NT2/D1 (cell line): ENCODE data around the gene SIGMAR1.

Experiments used
- DNase-seq: peaks from one replicate; pipeline ENCODE4 v3.0.0-alpha.2; 2011; ENCODE audit warnings: low read depth, low spot score
- H3K27me3 ChIP-seq: 2 replicates; pipeline ENCODE4 v1.6.0; 2011; ENCODE audit warnings: mild to moderate bottlenecking; ENCODE audit not compliant: insufficient read length, insufficient read depth
- H3K36me3 ChIP-seq: 2 replicates; pipeline ENCODE4 v1.6.1; 2011; ENCODE audit warnings: mild to moderate bottlenecking, low read length, mixed read lengths; ENCODE audit not compliant: insufficient read depth, insufficient read length
- H3K4me1 ChIP-seq: 2 replicates; pipeline ENCODE4 v1.5.1; 2011; ENCODE audit not compliant: insufficient read depth, insufficient read length
- H3K4me3 ChIP-seq: 2 replicates; pipeline ENCODE4 v1.5.1; 2011; ENCODE audit warnings: low read depth; ENCODE audit not compliant: insufficient read length
- H3K9ac ChIP-seq: 2 replicates; pipeline ENCODE4 v1.6.0; 2011; ENCODE audit warnings: low read depth; ENCODE audit not compliant: insufficient read length
- H3K9me3 ChIP-seq: 2 replicates; pipeline ENCODE4 v1.5.1; 2011; ENCODE audit warnings: mild to moderate bottlenecking, low read length; ENCODE audit not compliant: insufficient read depth
- SUZ12 ChIP-seq: IDR thresholded peaks from 2 replicates; pipeline ENCODE4 v1.6.1; 2011; ENCODE audit not compliant: insufficient read length, insufficient read depth; ENCODE audit errors: extremely low read depth
- YY1 ChIP-seq: IDR thresholded peaks from 2 replicates; pipeline ENCODE4 v1.6.1; 2011; ENCODE audit not compliant: insufficient read length, insufficient read depth
- ZNF274 ChIP-seq: IDR thresholded peaks from 2 replicates; pipeline ENCODE4 v1.6.1; 2011; ENCODE audit warnings: mild to moderate bottlenecking, low read depth, low read length

Gene SIGMAR1

DNA sequence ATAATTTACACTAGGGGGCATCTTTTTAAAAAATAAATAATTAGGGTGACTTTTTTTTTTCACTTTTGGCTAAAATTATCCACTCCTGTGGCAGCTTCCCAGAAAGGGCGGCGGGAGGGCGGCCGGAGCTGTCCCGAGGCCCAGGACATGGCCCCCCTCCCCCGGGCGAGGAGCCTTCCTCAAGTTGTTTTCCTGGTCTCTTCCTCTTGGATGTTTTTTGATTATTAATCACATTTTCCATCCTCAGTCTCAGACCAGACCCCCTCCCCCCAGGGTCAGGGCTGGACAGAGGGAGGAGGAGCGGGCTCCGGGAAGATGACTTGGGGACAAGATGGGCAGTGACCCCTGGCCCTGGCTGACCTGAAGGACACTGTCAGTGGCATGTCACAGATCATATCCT is 43.4 kb downstream of the SIGMAR1 start:
- Histone ChIP-seq H3K4me3 (no peak overlapping the region), H3K9me3 (no peaks in the 10 kb centered on the region), H3K9ac (no peak overlapping the region), H3K27me3 (peaks cover 42% of the 10 kb centered on the region), H3K36me3 (no peaks in the 10 kb centered on the region), H3K4me1 (peaks cover 23% of the 10 kb centered on the region)
- no peak for DNase-seq
- no peak for TF ChIP-seq ZNF274
- no peak for TF ChIP-seq SUZ12
- TF ChIP-seq YY1: no peak

DNA sequence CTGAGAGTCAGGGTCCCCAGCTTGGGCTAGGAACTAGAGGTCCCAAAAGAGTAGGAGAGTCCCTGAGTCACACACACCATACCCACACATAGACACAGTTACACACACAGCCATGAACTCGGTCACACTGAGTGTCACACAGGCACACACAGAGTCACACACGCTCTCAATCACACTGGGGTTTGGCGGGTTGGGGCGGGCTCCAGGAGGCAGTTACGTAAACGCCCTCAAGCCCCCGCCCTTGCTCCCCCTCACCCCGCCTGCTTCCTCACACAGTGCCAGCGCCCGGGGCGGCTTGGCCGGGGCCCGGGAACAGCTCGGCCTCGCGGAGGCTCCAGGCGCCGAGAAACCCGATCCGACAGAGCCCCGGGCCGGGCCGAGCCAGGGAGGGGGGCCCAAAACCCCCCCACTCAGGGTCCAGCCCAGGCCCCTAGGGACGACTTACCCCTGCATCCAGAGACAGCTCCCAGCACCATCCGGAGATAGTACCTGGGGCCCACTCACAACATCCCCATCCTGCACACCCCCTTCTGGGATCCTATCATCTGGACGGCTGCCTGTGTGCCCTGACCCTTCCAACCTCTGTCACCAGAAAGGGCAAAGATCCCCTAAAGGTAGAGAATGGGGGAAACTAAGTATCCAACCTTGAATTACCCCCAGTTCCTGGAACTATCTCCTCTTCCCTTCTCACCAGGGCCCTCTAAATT is 44.5 kb downstream of the SIGMAR1 start:
- no peak for DNase-seq
- no peaks in the 10 kb centered on the region for H3K36me3 ChIP-seq
- H3K9ac ChIP-seq: peak overlapping the region; percentile 53
- TF ChIP-seq YY1 (no peak), SUZ12 (no peak), ZNF274 (no peak)
- H3K27me3 ChIP-seq: peaks cover 54% of the 10 kb centered on the region
- no peaks in the 10 kb centered on the region for H3K9me3 ChIP-seq
- H3K4me3 ChIP-seq: peak overlapping the region; percentile 3
- H3K4me1 ChIP-seq: peaks cover 30% of the 10 kb centered on the region

- peaks cover 62% of the 10 kb centered on the region for H3K27me3 ChIP-seq
- H3K36me3 ChIP-seq: no peaks in the 10 kb centered on the region
- DNase-seq: no peak
- peaks cover 30% of the 10 kb centered on the region for H3K4me1 ChIP-seq
- TF ChIP-seq YY1 (no peak), ZNF274 (no peak), SUZ12 (no peak)
- H3K9ac ChIP-seq: no peak overlapping the region
- H3K4me3 ChIP-seq: peak overlapping the region; percentile 3
- no peaks in the 10 kb centered on the region for H3K9me3 ChIP-seq
Observed at GRCh38 chr9:34591917-34592866, 45.4 kb downstream of the SIGMAR1 start.

DNA sequence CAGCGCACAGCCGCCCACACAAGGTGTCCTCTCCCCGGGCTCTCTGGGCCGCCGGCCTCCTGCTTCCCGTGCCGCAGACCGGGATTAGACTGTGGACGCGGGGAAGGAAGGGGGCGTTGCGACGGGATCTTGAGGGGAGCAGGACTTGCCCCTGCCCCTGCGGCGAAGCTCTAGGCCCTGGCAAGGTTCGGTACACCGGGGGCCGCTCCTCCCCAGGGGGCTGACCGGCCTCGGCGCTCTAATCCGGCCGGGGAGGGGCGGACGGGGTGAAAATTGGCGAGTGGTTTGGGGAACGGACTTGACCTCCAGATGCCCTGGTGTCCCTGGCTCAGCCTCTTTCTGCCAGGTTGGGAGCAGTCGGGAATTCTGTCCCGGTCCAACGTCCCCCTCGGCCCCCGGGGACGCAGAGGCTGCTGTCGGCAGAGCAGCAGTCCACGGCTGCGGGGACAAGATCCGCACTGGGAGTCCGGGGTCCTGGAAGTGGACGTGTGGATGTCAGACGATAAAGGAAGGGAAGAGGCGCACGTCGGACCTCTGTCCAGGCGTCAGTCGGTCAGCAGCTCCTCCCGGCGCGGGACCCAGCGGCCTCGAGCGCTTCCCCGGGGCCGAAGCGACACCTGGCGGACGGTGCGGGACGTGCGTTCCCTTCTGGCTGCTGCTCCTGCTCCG is 46.2 kb downstream of the SIGMAR1 start:
- Histone ChIP-seq H3K9ac (peak overlapping the region; percentile 79), H3K36me3 (no peaks in the 10 kb centered on the region), H3K4me3 (peak overlapping the region; percentile 48), H3K27me3 (peaks cover 70% of the 10 kb centered on the region), H3K9me3 (no peaks in the 10 kb centered on the region), H3K4me1 (peaks cover 30% of the 10 kb centered on the region)
- TF ChIP-seq YY1 (no peak), ZNF274 (no peak), SUZ12 (no peak)
- DNase-seq: peak; percentile 84

GRCh38 chr9:34590381-34591247 is 47.0 kb downstream of the SIGMAR1 start:
- Histone ChIP-seq H3K36me3 (no peaks in the 10 kb centered on the region), H3K27me3 (peaks cover 78% of the 10 kb centered on the region), H3K4me3 (peak overlapping the region; percentile 48), H3K9ac (peak overlapping the region; percentile 79), H3K9me3 (no peaks in the 10 kb centered on the region), H3K4me1 (peaks cover 34% of the 10 kb centered on the region)
- no peak for DNase-seq
- TF ChIP-seq YY1 (no peak), ZNF274 (no peak), SUZ12 (no peak)

DNA sequence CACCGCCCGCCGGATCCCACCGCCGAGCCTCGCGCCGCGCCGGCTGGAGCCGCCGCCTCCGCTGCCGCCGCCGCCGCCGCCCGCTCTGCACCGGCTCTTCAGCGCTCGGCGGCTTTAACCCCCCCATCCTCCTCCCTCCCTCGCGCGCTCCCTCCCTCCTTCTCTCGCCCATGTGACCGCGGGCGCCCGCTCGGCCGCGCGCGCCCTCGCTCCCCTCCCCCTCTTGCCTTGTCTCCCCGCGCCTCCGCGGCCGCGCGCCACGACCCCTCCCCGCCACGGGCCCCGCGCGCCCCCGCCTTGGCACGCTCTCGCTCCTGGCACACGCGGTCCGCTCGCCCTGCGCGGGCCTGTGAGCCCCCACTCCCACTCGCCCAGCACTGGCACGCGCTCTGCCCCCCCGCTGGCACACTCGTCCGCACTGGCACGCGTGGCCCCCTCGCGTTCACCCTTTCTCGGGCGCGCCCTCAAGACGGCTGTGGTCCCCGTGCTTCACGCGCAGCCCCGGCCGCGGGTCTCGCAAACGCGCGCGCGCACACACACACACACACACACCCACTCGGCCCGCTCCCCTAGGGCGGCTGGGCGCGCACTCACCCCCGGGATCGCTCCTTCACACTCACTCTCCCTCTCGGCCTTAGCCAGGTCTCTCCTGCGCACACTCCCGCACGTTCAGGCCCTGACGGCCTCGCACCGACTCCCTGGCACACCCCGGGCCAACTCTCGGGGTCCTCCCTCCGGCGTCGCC is 47.8 kb downstream of the SIGMAR1 start, which contains the start of gene CNTFR:
Gene CNTFR, minus strand, starts transcription at position 89 of the 745 bp plus-strand sequence. CDS start 20,743 bp downstream, outside the sequence.
- Histone ChIP-seq H3K4me1 (peaks cover 42% of the 10 kb centered on the region), H3K27me3 (peaks cover 86% of the 10 kb centered on the region), H3K4me3 (peak within 1 kb of the TSS; percentile 48), H3K9ac (peak within 1 kb of the TSS; percentile 79), H3K9me3 (no peaks in the 10 kb centered on the region), H3K36me3 (no peaks in the 10 kb centered on the region)
- no peak for TF ChIP-seq SUZ12
- TF ChIP-seq YY1: no peak
- no peak for TF ChIP-seq ZNF274
- no peak for DNase-seq
